ENCODE data around the gene CFAP46. TPM values are rescaled to one million over a fixed set of nuclear protein-coding genes. Genes with fewer than 3 reads are reported as not detected.

Gene CFAP46
- polyA plus RNA-seq, 1 of the 3 experiments (the other 2 are of a cell fraction): 3.9 TPM

- H2AFZ ChIP-seq (ENCODE audit: low read depth): no peak overlapping the region
- H4K20me1 ChIP-seq (ENCODE audit: insufficient read depth): no peaks in the 10 kb centered on the region
- H3K36me3 ChIP-seq (replicated peaks in 1 of 2; ENCODE audit: control insufficient read depth in 1 of 2, insufficient read depth in 2 of 2, low read length in 1 of 2): no peaks in the 10 kb centered on the region
- no peaks in the 10 kb centered on the region for H3K27me3 ChIP-seq (ENCODE audit: insufficient read depth)
- DNase-seq: no peak
- H3K27ac ChIP-seq (ENCODE audit: low read depth in 2 of 2, low read length in 1 of 2): no peak overlapping the region
- H3K4me3 ChIP-seq (ENCODE audit: low read depth in 2 of 2, low read length in 1 of 2): no peak overlapping the region
- no peaks in the 10 kb centered on the region for H3K4me1 ChIP-seq (ENCODE audit: control insufficient read depth in 1 of 2, insufficient read depth in 2 of 2, low read depth in 1 of 2, low read length in 1 of 2)
- ChIA-PET POLR2A (no interaction called here), CTCF (no interaction called here)
- TF ChIP-seq RAD21 (IDR thresholded peaks at IDR 0.05; ENCODE audit: low read length): no peak
- TF ChIP-seq MAX (IDR thresholded peaks at IDR 0.05; ENCODE audit: low read depth): no peak
- TF ChIP-seq USF1 (IDR thresholded peaks at IDR 0.05; ENCODE audit: borderline replicate concordance, low read depth): no peak
- TF ChIP-seq NRF1 (IDR thresholded peaks at IDR 0.05; ENCODE audit: low read depth, low read length): no peak
- no peak for TF ChIP-seq GATA2 (CRISPR knock-in tag; IDR thresholded peaks at IDR 0.05)
- no peak for TF ChIP-seq TEAD4 (IDR thresholded peaks at IDR 0.05; ENCODE audit: borderline replicate concordance, insufficient read depth)
- no peak for TF ChIP-seq FOSL2 (IDR thresholded peaks at IDR 0.05; ENCODE audit: borderline replicate concordance, low read depth)
- no peak for TF ChIP-seq IRF3 (IDR thresholded peaks at IDR 0.05; ENCODE audit: low read depth, low read length)
- no peak for TF ChIP-seq FOXM1 (IDR thresholded peaks at IDR 0.05; ENCODE audit: low read depth)
- no peak for TF ChIP-seq PBX3 (IDR thresholded peaks at IDR 0.05)
- no peak for TF ChIP-seq USF2 (IDR thresholded peaks at IDR 0.05; ENCODE audit: borderline replicate concordance, low read depth, low read length)
- no peak for TF ChIP-seq FOXJ3 (CRISPR knock-in tag; IDR thresholded peaks at IDR 0.05)
- H3K9me3 ChIP-seq: no peaks in the 10 kb centered on the region
- no peaks in the 10 kb centered on the region for H3F3A ChIP-seq (replicated peaks; ENCODE audit: insufficient read depth)
- no peaks in the 10 kb centered on the region for H3K9me2 ChIP-seq
- no peak overlapping the region for H3K4me2 ChIP-seq
- no peaks in the 10 kb centered on the region for H3K79me2 ChIP-seq (ENCODE audit: insufficient read depth)
- WGBS (ENCODE audit: low lambda C conversion rate): 81% methylated on average over 7 of the region's 7 CpGs
- no peak overlapping the region for H3K9ac ChIP-seq
These were observed 30.1 kb downstream of the CFAP46 start for GRCh38 chr10:132912225-132912712.

GRCh38 chr10:132911786-132912097 is 30.6 kb downstream of the CFAP46 start:
- no peaks in the 10 kb centered on the region for H3F3A ChIP-seq (replicated peaks; ENCODE audit: insufficient read depth)
- H3K9me2 ChIP-seq: no peaks in the 10 kb centered on the region
- H3K4me3 ChIP-seq (ENCODE audit: low read depth in 2 of 2, low read length in 1 of 2): no peak overlapping the region
- no peaks in the 10 kb centered on the region for H3K79me2 ChIP-seq (ENCODE audit: insufficient read depth)
- H4K20me1 ChIP-seq (ENCODE audit: insufficient read depth): no peaks in the 10 kb centered on the region
- 68% methylated on average over 9 of the region's 9 CpGs for WGBS (ENCODE audit: low lambda C conversion rate)
- H3K4me2 ChIP-seq: no peak overlapping the region
- no peaks in the 10 kb centered on the region for H3K9me3 ChIP-seq
- H3K4me1 ChIP-seq (ENCODE audit: control insufficient read depth in 1 of 2, insufficient read depth in 2 of 2, low read depth in 1 of 2, low read length in 1 of 2): no peaks in the 10 kb centered on the region
- no peaks in the 10 kb centered on the region for H3K36me3 ChIP-seq (replicated peaks in 1 of 2; ENCODE audit: control insufficient read depth in 1 of 2, insufficient read depth in 2 of 2, low read length in 1 of 2)
- no peaks in the 10 kb centered on the region for H3K27me3 ChIP-seq (ENCODE audit: insufficient read depth)
- no peak overlapping the region for H2AFZ ChIP-seq (ENCODE audit: low read depth)
- no peak for DNase-seq
- ChIA-PET CTCF (no interaction called here), POLR2A (no interaction called here)
- no peak overlapping the region for H3K9ac ChIP-seq
- H3K27ac ChIP-seq (ENCODE audit: low read depth in 2 of 2, low read length in 1 of 2): no peak overlapping the region
- TF ChIP-seq USF1 (IDR thresholded peaks at IDR 0.05; ENCODE audit: borderline replicate concordance, low read depth) (no peak), ZBTB33 (IDR thresholded peaks at IDR 0.05; ENCODE audit: borderline replicate concordance, low read depth) (no peak)
